GM18511 (cell line): ENCODE measurements around the gene P2RY11.
A peak's percentile ranks its signal among the peaks of the same experiment; 100 is the strongest.

Source experiments
- ATAC-seq: cut with Tn5 transposase; IDR thresholded peaks from one replicate; pipeline ENCODE4 v1.9.1; 2021; ENCODE audit warnings: mild to moderate bottlenecking, moderate library complexity; ENCODE audit not compliant: unreplicated experiment

The P2RY11 gene

DNA sequence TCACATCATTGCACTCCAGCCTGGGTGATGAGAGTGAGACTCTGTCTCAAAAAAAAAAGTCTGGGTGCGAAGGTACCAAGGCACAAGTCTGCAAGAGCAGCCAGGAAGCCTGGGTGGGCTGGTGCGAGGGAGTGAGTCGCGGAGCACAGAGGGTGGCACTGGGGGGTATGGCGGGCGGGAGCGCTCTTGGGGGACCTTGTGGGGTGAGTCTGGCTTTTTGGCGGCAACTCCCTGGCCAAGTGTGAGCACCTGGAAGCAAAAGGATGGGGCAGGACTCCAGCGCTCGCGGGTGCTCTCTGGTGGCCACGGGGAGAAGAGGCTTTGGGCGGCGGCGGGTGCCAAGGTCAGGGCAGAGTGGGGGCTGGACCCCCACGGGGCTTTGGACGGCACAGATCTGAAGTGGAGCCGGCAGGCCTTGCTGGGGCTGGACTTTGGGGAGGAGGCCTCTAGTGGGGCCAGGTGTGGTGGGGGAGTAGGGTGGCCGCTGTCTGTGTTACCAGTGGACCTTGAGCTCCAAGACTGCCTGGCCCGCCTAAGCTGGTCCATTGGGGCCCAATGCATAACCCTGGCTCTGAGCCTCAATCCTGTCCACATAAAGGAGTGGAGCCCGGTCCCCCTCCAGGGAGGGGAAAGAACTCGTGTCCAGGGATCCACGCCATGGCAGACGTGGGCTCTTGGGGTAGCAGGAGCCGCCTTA lies 1.6 kb downstream of the P2RY11 start:
- ATAC-seq: peak; percentile 50

DNA sequence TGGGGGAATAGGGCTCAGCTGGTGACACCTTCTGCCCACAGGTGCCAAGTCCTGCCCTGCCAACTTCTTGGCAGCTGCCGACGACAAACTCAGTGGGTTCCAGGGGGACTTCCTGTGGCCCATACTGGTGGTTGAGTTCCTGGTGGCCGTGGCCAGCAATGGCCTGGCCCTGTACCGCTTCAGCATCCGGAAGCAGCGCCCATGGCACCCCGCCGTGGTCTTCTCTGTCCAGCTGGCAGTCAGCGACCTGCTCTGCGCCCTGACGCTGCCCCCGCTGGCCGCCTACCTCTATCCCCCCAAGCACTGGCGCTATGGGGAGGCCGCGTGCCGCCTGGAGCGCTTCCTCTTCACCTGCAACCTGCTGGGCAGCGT lies 2.1 kb downstream of the P2RY11 start:
- ATAC-seq: no peak

DNA sequence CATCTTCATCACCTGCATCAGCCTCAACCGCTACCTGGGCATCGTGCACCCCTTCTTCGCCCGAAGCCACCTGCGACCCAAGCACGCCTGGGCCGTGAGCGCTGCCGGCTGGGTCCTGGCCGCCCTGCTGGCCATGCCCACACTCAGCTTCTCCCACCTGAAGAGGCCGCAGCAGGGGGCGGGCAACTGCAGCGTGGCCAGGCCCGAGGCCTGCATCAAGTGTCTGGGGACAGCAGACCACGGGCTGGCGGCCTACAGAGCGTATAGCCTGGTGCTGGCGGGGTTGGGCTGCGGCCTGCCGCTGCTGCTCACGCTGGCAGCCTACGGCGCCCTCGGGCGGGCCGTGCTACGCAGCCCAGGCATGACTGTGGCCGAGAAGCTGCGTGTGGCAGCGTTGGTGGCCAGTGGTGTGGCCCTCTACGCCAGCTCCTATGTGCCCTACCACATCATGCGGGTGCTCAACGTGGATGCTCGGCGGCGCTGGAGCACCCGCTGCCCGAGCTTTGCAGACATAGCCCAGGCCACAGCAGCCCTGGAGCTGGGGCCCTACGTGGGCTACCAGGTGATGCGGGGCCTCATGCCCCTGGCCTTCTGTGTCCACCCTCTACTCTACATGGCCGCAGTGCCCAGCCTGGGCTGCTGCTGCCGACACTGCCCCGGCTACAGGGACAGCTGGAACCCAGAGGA lies 2.6 kb downstream of the P2RY11 start:
- no peak for ATAC-seq

DNA sequence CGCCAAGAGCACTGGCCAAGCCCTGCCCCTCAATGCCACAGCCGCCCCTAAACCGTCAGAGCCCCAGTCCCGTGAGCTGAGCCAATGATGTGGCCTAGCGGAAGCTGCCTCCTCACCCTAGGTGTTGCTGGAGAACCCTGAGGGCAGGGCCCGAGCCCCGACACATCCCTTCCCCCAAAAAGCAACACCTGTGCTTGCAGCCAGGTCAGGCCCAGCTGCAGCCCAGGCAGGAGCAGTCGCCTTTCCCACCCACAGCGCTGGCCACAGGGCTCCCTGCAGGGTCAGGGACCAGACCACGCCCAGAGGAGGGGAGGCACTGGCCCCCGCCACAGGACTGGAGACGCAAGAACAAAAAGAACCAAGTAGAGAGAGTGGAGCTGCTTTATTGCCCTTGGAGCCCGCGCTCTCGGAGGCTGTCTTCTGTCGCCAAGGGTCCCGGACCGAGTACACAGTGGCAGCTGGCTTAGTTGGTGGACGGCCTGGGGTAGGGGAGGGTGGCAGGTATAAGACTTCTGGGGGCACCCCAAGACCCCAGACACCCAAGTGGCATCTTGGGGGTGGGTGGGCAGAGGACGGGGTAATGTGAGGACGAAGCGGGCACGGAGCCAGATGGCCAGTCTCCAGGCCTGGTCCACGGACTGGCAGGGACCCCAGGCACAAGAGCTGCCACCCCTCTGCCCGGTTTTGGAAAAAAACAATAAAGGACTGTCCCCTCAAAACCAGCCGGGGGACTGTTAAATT lies 3.3 kb downstream of the P2RY11 start:
- no peak for ATAC-seq

DNA sequence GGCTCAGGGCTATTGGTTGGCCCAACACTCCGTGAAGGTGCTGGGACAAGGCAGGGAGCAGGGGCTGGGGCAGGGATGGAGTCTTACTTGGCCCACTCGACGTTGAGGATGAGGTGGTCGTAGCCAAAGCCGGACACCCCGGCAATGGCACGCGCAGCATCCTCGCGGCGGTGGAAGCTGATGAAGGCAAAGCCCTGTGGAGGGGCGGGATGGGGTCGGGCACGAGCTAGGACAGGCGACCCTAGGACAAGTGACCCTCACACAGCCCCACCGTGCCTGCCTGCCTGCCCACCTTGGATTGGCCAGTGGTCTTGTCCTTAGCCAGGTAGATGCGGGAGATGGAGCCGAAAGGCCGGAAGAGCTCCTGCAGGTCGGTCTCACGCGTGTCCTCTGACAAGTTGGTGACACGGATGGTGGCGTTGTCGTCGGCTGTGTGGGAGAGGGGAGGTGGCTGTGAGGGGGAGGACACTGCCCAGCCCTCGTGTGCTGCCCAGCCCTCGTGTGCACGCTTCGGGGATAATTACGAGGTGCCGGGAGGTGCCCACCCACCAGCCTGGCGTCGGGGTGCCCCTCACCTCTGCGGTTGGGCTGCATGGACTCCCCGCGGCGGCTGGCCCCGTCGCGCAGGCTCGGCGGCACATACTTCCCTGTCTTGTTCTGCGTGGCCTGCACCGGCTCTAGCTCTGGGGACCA lies 4.0 kb downstream of the P2RY11 start:
- ATAC-seq: no peak

DNA sequence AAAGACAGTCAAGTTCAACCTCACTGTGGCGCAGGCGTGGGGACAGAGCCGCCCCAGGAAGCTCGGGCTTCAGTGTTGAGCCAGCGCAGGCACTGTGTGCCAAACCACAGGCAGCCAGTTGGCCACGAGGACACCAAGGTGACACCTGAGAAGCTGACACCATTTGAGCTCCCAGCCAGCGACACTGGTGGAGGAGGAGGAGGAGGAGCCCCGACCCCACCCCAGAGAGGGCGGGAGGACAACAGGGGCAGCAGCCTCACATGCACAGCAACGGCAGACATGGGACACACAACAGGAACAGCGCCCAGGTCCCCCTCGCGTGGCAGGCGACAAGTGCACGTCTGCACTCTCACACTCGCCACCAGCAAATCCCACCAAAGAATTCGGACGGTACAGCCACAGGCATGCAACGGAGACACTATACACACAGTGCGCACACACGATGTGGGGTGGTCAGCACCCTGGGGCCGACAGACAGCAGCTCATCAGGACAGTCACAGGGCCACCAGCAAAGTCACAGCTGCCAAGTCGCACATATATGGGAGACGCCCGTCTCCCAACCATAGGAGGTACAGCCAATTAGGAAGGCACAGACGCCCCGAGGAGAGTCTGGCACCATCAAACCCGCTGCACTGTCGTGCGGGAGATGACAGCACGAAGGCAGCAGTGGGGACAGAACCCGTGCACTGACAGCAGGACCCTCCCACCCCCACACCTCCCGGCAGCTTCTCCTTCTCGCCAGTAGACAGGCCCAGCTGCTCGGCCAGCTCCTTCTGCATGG lies 4.8 kb downstream of the P2RY11 start:
- ATAC-seq: no peak

DNA sequence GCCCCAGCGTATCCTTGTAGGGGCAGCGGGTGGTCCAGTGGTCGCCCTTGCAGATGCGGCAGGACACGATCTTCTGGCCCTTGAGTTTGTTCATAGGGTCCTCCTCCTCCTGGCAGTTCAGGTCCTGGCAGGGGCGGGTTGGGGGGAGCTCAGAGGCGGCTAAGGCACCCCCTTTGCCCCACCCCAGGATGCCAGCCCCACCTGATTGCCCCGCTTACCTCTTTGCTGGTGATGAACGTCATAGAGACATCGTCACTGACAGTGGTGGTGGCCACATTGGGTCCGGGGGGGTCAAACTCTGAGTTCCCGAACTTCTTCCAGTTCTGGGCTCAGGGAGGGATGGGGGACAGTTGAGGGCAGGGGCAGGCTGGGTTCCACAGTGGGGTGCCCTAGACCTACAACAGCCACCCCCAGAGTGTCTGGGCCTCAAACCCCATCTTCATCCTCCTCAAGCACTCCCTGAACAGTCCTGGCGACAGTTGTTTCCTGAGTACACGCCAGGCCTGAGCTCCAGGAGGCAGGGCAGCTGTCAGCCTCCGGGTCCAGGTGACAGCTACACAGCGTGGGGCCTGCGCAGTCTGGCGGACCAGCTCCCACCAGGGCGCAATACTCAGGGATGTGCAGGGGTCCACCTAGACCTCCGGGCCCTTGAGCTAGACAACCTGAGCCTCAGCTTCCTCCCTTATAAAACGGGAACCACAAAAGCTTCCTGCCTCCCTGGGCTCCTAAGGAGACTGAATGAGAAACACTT lies 5.5 kb downstream of the P2RY11 start:
- no peak for ATAC-seq

DNA sequence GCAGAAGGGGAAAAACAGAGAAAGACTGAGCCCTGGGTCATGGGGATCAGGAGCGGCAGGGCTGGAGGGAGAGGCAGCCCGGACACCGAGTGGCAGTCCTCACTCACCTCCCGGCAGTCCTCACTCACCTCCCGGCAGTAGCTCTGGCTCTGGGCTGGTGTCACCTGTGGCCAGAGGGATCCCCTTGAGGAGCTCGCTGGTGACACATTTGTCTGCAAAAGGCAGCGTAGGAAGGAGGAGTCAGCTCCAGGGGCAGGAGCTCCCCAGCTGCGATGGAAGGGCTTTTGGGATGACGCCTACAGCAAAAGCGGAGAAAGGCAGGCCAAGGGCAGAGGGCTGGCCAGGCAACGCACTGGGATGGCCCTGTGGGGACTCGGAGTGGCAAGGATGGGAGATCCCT lies 7.5 kb downstream of the P2RY11 start:
- ATAC-seq: no peak

DNA sequence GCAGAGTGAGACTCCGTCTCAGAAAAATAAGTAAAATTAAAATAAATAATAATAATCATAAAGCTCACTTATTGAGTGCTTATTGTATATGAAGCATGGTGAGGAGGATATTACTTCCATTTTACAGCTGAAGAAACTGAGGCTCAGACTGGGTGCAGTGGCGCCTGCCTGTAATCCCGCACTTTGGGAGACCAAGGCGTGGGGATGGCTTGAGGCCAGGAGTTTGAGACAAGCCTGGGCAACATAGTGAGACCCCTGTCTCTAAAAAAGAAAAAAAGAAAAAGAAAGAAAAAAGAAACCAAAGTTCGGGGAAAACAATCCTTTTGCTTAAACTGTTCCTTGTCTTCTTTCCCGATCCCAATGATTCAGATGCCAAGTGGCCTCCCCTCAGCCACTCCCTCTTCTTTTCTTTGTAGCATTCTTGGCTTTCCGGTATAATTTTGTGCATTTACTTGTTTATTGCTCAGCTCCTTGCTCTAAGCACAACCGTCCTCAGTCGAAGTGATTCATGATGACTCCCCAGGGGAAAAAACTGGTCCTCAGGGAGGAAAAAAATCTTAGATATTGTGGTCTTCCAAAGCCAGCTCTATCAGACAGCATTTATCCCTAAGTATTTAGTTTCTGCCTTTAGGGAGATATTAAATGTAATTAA lies 9.2 kb downstream of the P2RY11 start:
- no peak for ATAC-seq

DNA sequence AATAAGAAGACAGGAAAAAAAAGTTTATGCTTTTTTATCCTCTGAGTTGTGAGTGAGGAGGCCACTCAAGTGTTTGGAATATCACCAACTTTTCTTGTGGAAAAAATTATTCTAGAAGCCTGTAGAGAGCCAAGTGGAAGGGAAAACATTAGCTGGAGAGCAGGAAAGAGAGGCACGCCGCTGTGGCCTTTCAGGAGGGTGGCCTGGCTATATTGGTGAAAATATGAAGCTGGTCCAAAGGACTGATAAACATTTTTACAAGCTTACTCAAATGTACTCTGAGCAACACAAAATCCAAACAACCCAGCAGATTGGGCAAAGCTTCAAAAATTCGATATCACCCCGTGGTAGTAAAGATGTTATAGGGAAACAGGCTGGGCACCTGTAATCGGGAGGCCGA lies 10.6 kb downstream of the P2RY11 start:
- no peak for ATAC-seq

DNA sequence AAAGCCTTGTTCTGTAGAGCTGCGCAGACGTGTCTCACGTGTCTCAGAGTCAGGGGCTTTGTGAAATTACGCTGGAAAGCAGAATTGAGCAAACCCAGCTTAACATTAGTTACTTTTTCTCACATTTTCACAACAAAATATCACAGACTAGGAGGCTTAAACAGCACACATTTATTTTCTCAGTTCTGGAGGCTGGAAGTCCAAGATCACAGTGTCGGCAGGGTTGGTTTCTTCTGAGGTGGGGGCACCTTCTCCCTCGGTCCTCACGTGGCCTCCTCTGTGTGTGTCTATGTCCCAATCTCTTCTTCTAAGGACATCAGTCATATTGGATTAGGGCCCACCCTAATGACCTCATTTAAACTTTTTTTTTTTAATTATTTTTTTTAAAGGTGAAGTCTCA lies 12.9 kb downstream of the P2RY11 start:
- no peak for ATAC-seq

DNA sequence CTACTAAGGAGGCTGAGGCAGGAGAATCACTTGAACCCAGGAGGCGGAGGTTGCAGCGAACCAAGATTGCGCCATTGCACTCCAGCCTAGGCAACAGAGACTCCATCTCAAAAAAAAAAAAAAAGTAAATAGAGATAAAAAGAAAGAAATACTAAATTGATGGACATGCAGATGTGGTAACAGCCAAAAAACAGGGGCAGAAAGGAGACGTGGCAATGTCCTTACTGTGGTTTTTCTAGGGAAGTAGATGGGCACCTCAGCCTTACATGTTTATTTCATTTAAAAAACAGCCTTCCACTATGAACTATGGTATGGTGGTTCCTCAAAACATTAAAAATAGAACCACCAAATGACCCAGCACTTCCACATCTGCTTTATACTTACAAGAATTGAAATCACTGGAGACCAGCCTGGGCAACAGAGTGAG lies 14.7 kb downstream of the P2RY11 start:
- no peak for ATAC-seq

DNA sequence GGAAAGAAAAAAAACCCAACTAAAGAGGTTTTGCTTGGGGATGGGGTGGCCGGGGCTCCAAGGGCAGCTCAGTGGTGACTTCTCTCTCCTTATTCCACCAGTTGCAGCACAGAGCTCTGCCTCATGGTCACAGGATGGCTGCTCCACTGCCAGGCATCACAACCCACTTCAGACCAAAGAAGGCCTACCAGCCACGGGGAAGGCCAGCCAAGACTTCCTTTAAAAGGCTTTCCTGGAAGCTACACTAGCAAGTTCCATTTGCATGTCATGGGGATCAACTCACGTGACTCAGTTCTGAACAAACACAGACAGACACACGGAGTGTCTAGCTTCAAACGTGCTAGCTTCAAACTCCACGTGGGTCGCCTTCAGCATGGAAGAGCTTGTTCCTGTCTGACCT lies 21.4 kb downstream of the P2RY11 start:
- ATAC-seq: no peak

DNA sequence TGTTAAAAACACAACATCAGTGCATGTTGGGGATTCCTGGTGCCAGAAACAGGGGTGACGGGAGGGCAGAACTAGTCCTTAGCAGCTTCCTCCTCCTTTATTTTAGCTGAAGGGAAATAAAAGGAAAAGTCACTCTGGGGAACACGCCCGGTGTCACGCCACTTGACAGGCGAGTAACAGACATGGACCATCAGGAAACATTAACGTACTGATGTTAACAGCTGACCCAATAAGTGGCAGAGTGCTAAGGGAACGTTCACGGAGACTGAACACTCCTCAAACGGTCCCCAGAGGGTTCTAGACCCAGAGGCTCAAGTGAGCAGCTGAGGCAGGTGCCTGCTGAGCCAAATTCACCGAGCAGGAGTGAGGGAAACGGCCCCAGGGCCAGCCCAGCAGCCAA lies 22.1 kb downstream of the P2RY11 start:
- no peak for ATAC-seq

DNA sequence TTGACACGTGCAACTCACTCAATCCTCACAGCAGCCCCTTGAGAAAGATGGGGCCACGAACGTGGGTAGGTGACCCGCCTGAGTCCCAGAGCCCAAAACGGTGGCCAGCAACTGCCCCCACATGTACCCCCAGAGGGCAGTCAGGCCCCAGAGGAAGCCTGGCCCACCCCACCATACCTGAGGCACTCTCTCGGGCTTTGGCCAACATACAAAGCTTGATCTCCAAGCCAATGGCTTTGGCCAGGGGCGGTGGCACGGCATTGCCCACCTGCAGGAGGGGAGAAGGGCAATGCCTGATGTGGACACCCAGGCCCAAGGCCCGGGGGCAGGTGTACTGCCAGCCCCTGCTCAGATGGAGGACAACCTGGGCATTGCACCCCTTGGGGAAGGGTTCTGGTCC lies 22.5 kb downstream of the P2RY11 start:
- no peak for ATAC-seq

DNA sequence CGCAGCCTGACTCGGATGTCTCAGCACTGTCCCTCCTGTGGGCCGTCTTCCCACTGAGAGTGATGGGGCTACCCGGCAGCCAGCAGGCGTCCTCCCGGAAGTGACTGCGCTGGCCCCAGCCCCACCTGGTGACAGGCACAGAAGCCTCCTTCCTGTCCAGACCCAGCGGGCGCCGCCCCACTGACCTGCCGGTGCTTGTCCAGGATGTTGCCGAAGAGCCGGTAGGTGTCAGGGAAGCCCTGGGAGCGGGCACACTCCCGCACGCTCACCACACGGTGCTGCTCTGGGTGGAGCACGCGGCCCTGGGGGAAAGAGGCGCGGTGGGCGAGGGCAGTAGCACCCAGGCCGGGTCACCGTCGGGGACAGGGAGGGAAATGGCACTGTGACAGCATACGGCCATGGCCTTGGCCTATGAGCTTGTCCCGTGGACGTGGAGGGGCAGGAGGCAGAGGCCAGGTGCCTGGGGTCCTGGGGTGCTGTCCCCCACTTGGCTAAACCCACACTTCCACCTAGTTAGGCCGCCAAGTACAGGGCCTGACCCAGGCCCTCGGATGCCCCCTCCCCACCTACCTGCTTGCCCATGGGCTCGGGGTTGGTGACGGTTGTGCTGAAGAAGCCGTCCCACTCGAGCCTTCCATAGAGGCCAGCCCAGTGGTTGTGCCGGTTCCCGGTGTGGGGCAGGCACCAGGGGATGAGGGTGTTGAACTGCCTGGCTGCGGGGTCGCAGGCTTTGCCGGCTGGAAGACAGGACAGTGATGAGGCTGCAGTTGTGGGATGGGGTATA lies 24.2 kb downstream of the P2RY11 start:
- ATAC-seq: no peak

DNA sequence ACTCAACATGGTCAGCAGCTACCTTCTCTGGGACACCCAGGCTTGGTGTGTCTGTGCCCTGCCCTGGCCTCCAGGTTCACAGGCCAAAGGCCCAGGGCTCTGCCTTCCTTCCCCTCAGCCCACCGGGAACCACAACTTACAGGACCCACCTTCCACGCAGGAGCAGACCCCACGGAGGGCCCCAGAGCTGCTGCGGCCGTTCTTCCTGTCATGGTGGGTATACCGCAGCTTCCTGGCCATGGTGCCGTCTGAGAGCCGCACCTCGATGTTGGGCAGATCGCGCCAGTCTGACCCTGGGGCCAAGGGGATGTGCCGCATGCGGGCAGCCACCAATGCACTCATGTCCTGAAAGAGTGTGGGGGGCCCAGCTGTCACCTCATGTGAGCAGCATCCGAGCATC lies 25.4 kb downstream of the P2RY11 start:
- ATAC-seq: no peak

DNA sequence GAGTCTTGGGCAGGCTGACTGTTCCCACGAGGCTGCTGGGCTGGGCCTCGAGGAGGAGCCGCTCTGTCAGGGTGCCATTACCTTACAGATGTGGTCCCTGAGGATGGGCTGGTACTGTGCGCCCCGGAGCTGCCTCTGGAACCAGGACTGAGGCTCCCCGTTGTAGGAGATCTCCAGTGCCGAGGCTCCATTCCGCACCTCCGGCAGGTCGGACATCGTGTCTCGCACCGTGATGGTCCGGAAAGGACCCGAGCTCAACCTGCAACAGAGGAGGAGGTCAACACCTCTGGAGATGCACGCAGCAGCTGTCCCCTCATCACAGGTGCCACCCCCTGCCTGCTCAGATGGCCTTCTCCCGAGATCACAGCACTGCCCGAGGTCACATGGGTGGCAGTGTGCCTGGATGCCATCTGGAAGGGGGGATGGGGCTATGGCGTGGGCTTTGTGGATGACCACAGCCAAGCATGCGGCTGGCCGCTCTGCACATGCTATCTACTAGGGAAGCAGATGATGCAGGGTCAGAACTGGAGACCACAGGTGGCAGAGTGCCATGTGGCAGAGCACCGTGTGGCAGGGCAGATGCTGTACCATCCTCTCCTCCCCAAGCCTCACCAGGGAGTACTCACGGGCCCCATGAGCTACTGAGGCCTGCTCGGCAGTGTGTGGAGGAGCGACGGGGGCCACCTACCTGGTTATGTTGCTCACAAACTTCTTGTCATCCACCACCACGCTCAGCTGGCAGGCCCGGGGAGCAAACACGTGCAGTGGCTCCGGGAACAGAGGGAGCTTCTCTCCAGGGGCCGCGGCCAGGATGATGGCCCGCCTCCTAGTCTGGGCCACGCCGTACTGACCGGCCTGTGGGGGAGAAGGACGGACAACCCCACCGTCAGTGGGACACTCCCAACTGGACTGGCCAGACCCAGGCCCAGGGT lies 26.5 kb downstream of the P2RY11 start:
- no peak for ATAC-seq
